T-helper 2 cell treated with Interferon-gamma antibody and Interleukin-4, amounts not matched to agents 5 μg/mL and 100 μg/mL, for 36 hours (primary cell): ENCODE results near the gene ACVR1B.
A peak's percentile ranks its signal among the peaks of the same experiment; 100 is the strongest.

Source experiments
- DNase-seq: peaks from one replicate; pipeline ENCODE4 v3.0.0; 2021; ENCODE audit warnings: low spot score
- H3K27ac Mint-ChIP-seq: one replicate; pipeline ENCODE4 v1.8.0; 2021; ENCODE audit warnings: mild to moderate bottlenecking, mixed read lengths
- H3K27me3 Mint-ChIP-seq: one replicate; pipeline ENCODE4 v1.8.0; 2021; ENCODE audit warnings: low read depth, mixed read lengths
- H3K36me3 Mint-ChIP-seq: one replicate; pipeline ENCODE4 v1.8.0; 2021; ENCODE audit warnings: low read depth, mixed read lengths
- H3K4me1 Mint-ChIP-seq: one replicate; pipeline ENCODE4 v1.8.0; 2021; ENCODE audit warnings: low read depth, mixed read lengths
- H3K4me3 Mint-ChIP-seq: one replicate; pipeline ENCODE4 v1.8.0; 2022; ENCODE audit warnings: mild to moderate bottlenecking, moderate library complexity, mixed read lengths
- H3K9me3 Mint-ChIP-seq: one replicate; pipeline ENCODE4 v1.8.0; 2021; ENCODE audit warnings: mixed read lengths

The ACVR1B gene

GRCh38 chr12:52005218-52005902 lies 53.9 kb downstream of the ACVR1B start:
- Mint-ChIP-seq H3K4me1 (peaks cover 10% of the 10 kb centered on the region), H3K27ac (no peak overlapping the region), H3K4me3 (no peak overlapping the region), H3K36me3 (no peaks in the 10 kb centered on the region), H3K9me3 (no peaks in the 10 kb centered on the region), H3K27me3 (peaks cover 47% of the 10 kb centered on the region)
- DNase-seq = no peak

GRCh38 chr12:52005903-52006703 lies 54.6 kb downstream of the ACVR1B start:
- Mint-ChIP-seq H3K4me1 (peaks cover 10% of the 10 kb centered on the region), H3K9me3 (no peaks in the 10 kb centered on the region), H3K4me3 (peak overlapping the region; percentile 77), H3K36me3 (no peaks in the 10 kb centered on the region), H3K27me3 (peaks cover 47% of the 10 kb centered on the region), H3K27ac (no peak overlapping the region)
- no peak for DNase-seq

- Mint-ChIP-seq H3K27me3 (peaks cover 47% of the 10 kb centered on the region), H3K4me1 (peaks cover 10% of the 10 kb centered on the region), H3K4me3 (peak within 1 kb of the TSS; percentile 77), H3K9me3 (no peaks in the 10 kb centered on the region), H3K27ac (peak within 1 kb of the TSS; percentile 26), H3K36me3 (no peaks in the 10 kb centered on the region)
- DNase-seq = peak; percentile 56
These were observed 55.2 kb downstream of the ACVR1B start, which contains the start of gene TAMALIN for GRCh38 chr12:52006726-52007157. TAMALIN (plus strand) TSS chr12:52006946; CDS start chr12:52007020, 74 bp downstream.

- Mint-ChIP-seq H3K4me3 (peak overlapping the region; percentile 72), H3K4me1 (peaks cover 10% of the 10 kb centered on the region), H3K27me3 (peaks cover 47% of the 10 kb centered on the region), H3K36me3 (no peaks in the 10 kb centered on the region), H3K27ac (peak overlapping the region; percentile 26), H3K9me3 (no peaks in the 10 kb centered on the region)
- DNase-seq = peak; percentile 13
These were observed 55.8 kb downstream of the ACVR1B start for GRCh38 chr12:52007158-52007921.

- Mint-ChIP-seq H3K9me3 (no peaks in the 10 kb centered on the region), H3K27ac (no peak overlapping the region), H3K4me3 (peak overlapping the region; percentile 63), H3K27me3 (peaks cover 47% of the 10 kb centered on the region), H3K36me3 (no peaks in the 10 kb centered on the region), H3K4me1 (peaks cover 10% of the 10 kb centered on the region)
- no peak for DNase-seq
These were observed 56.5 kb downstream of the ACVR1B start for GRCh38 chr12:52007982-52008510.

- Mint-ChIP-seq H3K4me1 (peaks cover 10% of the 10 kb centered on the region), H3K36me3 (no peaks in the 10 kb centered on the region), H3K27ac (no peak overlapping the region), H3K9me3 (no peaks in the 10 kb centered on the region), H3K4me3 (no peak overlapping the region), H3K27me3 (peaks cover 38% of the 10 kb centered on the region)
- no peak for DNase-seq
These were observed 57.7 kb downstream of the ACVR1B start for GRCh38 chr12:52009081-52009751.

- H3K4me1 Mint-ChIP-seq = peaks cover 10% of the 10 kb centered on the region
- no peak for DNase-seq
- H3K9me3 Mint-ChIP-seq = no peaks in the 10 kb centered on the region
- H3K36me3 Mint-ChIP-seq = no peaks in the 10 kb centered on the region
- H3K27me3 Mint-ChIP-seq = peaks cover 30% of the 10 kb centered on the region
- H3K27ac Mint-ChIP-seq = no peak overlapping the region
- no peak overlapping the region for H3K4me3 Mint-ChIP-seq
These were observed 58.7 kb downstream of the ACVR1B start for GRCh38 chr12:52010152-52010622.

GRCh38 chr12:52010692-52011601 lies 59.4 kb downstream of the ACVR1B start:
- DNase-seq = no peak

GRCh38 chr12:52011602-52012214 lies 60.2 kb downstream of the ACVR1B start:
- no peak overlapping the region for H3K27ac Mint-ChIP-seq

More at GRCh38 chr12:52010692-52011601, 59.4 kb downstream of the ACVR1B start:
- Mint-ChIP-seq H3K9me3 (no peaks in the 10 kb centered on the region), H3K4me1 (peaks cover 7% of the 10 kb centered on the region), H3K4me3 (no peak overlapping the region), H3K27ac (no peak overlapping the region), H3K36me3 (no peaks in the 10 kb centered on the region), H3K27me3 (peaks cover 22% of the 10 kb centered on the region)

GRCh38 chr12:52013626-52014310 lies 62.3 kb downstream of the ACVR1B start:
- H3K27ac Mint-ChIP-seq = no peak overlapping the region
- no peaks in the 10 kb centered on the region for H3K4me1 Mint-ChIP-seq

More at GRCh38 chr12:52011602-52012214, 60.2 kb downstream of the ACVR1B start:
- no peaks in the 10 kb centered on the region for H3K36me3 Mint-ChIP-seq
- peaks cover 16% of the 10 kb centered on the region for H3K27me3 Mint-ChIP-seq
- H3K4me1 Mint-ChIP-seq = peaks cover 5% of the 10 kb centered on the region
- no peak for DNase-seq
- H3K4me3 Mint-ChIP-seq = no peak overlapping the region
- no peaks in the 10 kb centered on the region for H3K9me3 Mint-ChIP-seq

GRCh38 chr12:52014567-52015530 lies 63.4 kb downstream of the ACVR1B start:
- Mint-ChIP-seq H3K9me3 (no peaks in the 10 kb centered on the region), H3K4me3 (no peak overlapping the region), H3K27ac (no peak overlapping the region), H3K27me3 (no peaks in the 10 kb centered on the region), H3K4me1 (no peaks in the 10 kb centered on the region), H3K36me3 (no peaks in the 10 kb centered on the region)
- DNase-seq = no peak

More at GRCh38 chr12:52013626-52014310, 62.3 kb downstream of the ACVR1B start:
- Mint-ChIP-seq H3K9me3 (no peaks in the 10 kb centered on the region), H3K27me3 (peaks cover 1% of the 10 kb centered on the region), H3K36me3 (no peaks in the 10 kb centered on the region), H3K4me3 (no peak overlapping the region)
- DNase-seq = no peak
